ENCODE measurements around the gene GART.

DNA sequence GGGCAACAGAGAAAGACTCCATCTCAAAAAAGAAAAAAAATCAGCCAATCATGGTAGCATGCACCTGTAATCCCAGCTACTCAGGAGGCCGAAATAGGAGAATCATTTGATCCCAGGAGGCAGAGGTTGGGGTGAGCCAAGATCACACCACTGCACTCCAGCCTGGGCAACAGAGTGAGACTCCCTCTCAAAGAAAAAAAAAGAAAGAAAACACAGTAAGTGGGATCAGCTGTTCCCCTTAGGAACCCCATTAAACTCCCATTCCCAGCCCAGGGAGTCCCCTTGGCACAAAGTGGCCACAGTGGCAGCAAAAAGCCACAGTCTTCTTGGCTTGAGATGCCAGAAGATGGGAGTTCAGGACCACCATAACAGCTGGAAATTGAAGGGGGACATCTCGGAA lies 71.2 kb downstream of the GART start:
- no peak for TF ChIP-seq EZH2 (IDR thresholded peaks at IDR 0.05; ENCODE audit: low read length, unreplicated experiment)
- TF ChIP-seq, protein P1, sequence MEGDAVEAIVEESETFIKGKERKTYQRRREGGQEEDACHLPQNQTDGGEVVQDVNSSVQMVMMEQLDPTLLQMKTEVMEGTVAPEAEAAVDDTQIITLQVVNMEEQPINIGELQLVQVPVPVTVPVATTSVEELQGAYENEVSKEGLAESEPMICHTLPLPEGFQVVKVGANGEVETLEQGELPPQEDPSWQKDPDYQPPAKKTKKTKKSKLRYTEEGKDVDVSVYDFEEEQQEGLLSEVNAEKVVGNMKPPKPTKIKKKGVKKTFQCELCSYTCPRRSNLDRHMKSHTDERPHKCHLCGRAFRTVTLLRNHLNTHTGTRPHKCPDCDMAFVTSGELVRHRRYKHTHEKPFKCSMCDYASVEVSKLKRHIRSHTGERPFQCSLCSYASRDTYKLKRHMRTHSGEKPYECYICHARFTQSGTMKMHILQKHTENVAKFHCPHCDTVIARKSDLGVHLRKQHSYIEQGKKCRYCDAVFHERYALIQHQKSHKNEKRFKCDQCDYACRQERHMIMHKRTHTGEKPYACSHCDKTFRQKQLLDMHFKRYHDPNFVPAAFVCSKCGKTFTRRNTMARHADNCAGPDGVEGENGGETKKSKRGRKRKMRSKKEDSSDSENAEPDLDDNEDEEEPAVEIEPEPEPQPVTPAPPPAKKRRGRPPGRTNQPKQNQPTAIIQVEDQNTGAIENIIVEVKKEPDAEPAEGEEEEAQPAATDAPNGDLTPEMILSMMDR (conservative IDR thresholded peaks at IDR 0.05; ENCODE audit: low read depth, low read length), result no peak

All from PC-3 (cell line).